ENCODE results near the gene UNC5C. TPM values are rescaled to one million over a fixed set of nuclear protein-coding genes. Genes with fewer than 3 reads are reported as not detected.

UNC5C gene
- total RNA-seq, 1 experiment from 2014 or later = 8.2 TPM

DNA sequence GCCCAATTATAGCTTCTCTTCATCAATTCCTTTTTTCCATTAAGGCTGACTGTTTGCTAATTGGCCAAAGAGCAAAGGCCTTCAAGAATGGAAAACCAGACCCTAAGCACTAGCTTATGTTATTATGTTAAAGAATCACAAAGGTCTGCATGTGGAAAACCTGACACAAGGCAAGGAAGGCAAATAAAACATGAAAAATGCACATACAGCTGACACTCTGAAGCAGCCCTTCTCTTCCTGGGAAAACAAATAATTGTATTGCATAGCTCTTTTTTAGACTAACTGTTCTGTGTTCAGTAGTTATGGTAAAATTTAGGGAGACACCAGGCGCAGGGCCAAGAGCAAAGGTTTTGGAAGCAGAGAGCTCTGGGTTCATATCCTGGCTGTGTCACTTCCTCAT is 223.1 kb downstream of the UNC5C start:
- Histone ChIP-seq H3K9me3 (ENCODE audit: control insufficient read depth, insufficient read depth, low read depth, low read length) (no peaks in the 10 kb centered on the region), H3K27me3 (ENCODE audit: control insufficient read depth, insufficient read depth, low read length) (no peaks in the 10 kb centered on the region), H3K4me3 (ENCODE audit: low read depth in 2 of 2, low read length in 2 of 2) (no peak overlapping the region), H3K36me3 (ENCODE audit: control insufficient read depth, insufficient read depth, low read length) (no peaks in the 10 kb centered on the region), H3K4me1 (ENCODE audit: control insufficient read depth, insufficient read depth, low read length) (no peaks in the 10 kb centered on the region), H3K27ac (ENCODE audit: low read length) (no peak overlapping the region)
- no peak for DNase-seq (ENCODE audit: low read depth, low spot score)
- in situ Hi-C loops (cut with HindIII; ENCODE audit: low pct_unique_long_range_greater_than_20kb, low sequenced_read_pairs) = no loop called here
- ChIA-PET POLR2A (no interaction called here), CTCF (no interaction called here)
- intact Hi-C loops (cut with micrococcal nuclease; ENCODE audit: unreplicated experiment) = no loop called here
- no TSS peak for BruUV-seq (replicated peaks)
- no peak for ATAC-seq
- TF ChIP-seq POLR2AphosphoS5 (IDR thresholded peaks at IDR 0.05; ENCODE audit: low read depth, low read length) = no peak
- no peak for TF ChIP-seq TCF7L2 (IDR thresholded peaks at IDR 0.05; ENCODE audit: low read depth, low read length)
- TF ChIP-seq, protein P1, sequence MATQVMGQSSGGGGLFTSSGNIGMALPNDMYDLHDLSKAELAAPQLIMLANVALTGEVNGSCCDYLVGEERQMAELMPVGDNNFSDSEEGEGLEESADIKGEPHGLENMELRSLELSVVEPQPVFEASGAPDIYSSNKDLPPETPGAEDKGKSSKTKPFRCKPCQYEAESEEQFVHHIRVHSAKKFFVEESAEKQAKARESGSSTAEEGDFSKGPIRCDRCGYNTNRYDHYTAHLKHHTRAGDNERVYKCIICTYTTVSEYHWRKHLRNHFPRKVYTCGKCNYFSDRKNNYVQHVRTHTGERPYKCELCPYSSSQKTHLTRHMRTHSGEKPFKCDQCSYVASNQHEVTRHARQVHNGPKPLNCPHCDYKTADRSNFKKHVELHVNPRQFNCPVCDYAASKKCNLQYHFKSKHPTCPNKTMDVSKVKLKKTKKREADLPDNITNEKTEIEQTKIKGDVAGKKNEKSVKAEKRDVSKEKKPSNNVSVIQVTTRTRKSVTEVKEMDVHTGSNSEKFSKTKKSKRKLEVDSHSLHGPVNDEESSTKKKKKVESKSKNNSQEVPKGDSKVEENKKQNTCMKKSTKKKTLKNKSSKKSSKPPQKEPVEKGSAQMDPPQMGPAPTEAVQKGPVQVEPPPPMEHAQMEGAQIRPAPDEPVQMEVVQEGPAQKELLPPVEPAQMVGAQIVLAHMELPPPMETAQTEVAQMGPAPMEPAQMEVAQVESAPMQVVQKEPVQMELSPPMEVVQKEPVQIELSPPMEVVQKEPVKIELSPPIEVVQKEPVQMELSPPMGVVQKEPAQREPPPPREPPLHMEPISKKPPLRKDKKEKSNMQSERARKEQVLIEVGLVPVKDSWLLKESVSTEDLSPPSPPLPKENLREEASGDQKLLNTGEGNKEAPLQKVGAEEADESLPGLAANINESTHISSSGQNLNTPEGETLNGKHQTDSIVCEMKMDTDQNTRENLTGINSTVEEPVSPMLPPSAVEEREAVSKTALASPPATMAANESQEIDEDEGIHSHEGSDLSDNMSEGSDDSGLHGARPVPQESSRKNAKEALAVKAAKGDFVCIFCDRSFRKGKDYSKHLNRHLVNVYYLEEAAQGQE (IDR thresholded peaks at IDR 0.05; ENCODE audit: insufficient read depth in 1 of 2, low read depth in 2 of 2, low read length in 1 of 2) = no peak

DNA sequence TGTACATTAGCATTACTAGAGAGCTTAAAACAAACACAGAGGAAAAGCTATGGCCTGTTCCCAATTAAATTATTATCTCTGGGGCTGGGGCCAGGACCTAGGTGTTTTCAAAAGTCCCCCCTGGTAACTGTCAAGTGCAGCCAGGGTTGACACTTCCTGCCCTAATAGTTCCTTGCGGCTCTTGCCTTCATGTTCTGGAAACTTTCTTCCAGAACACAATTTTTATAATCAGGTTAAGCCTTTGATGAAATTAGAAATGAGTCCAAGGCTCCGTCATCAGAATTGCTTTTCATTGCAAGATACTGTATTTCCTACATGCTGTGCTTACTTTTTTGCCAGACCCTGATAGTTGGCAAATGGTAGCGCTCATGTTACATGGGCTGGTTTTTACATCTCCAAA is 229.6 kb downstream of the UNC5C start:
- in situ Hi-C loops (cut with HindIII; ENCODE audit: low pct_unique_long_range_greater_than_20kb, low sequenced_read_pairs) (no loop called here), intact Hi-C loops (cut with micrococcal nuclease; ENCODE audit: unreplicated experiment) (no loop called here)
- ChIA-PET CTCF (no interaction called here), POLR2A (no interaction called here)
- Histone ChIP-seq H3K36me3 (ENCODE audit: control insufficient read depth, insufficient read depth, low read length) (no peaks in the 10 kb centered on the region), H3K9me3 (ENCODE audit: control insufficient read depth, insufficient read depth, low read depth, low read length) (no peaks in the 10 kb centered on the region), H3K27ac (ENCODE audit: low read length) (no peak overlapping the region), H3K4me1 (ENCODE audit: control insufficient read depth, insufficient read depth, low read length) (no peaks in the 10 kb centered on the region), H3K4me3 (ENCODE audit: low read depth in 2 of 2, low read length in 2 of 2) (no peak overlapping the region), H3K27me3 (ENCODE audit: control insufficient read depth, insufficient read depth, low read length) (no peaks in the 10 kb centered on the region)
- ATAC-seq = no peak
- TF ChIP-seq, protein P2, sequence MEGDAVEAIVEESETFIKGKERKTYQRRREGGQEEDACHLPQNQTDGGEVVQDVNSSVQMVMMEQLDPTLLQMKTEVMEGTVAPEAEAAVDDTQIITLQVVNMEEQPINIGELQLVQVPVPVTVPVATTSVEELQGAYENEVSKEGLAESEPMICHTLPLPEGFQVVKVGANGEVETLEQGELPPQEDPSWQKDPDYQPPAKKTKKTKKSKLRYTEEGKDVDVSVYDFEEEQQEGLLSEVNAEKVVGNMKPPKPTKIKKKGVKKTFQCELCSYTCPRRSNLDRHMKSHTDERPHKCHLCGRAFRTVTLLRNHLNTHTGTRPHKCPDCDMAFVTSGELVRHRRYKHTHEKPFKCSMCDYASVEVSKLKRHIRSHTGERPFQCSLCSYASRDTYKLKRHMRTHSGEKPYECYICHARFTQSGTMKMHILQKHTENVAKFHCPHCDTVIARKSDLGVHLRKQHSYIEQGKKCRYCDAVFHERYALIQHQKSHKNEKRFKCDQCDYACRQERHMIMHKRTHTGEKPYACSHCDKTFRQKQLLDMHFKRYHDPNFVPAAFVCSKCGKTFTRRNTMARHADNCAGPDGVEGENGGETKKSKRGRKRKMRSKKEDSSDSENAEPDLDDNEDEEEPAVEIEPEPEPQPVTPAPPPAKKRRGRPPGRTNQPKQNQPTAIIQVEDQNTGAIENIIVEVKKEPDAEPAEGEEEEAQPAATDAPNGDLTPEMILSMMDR (IDR thresholded peaks at IDR 0.05) = no peak
- BruUV-seq (replicated peaks) = no TSS peak
- no peak for DNase-seq (ENCODE audit: low read depth, low spot score)

DNA sequence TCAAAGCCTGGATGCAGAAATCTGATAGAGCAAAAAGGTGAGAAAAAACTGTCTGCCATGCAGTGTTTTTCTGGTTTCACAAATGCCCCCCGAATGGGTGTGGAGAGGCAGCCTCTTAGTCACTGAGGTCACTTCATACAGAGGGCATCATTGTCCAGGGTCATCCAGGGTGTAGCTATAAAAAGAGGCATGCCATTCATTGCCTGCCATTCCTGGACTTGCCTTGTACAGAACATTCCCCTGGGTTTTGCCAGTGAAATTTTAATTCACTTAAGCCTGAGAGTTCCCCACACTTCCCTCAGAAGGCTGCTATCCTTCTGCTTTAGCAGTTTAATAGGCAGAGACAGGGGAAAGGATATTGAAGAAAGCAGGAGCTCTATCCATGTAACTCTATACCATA is 230.3 kb downstream of the UNC5C start:
- CTCF ChIA-PET = no interaction called here
- H3K4me1 ChIP-seq (ENCODE audit: control insufficient read depth, insufficient read depth, low read length) = no peaks in the 10 kb centered on the region
- DNase-seq (ENCODE audit: low read depth, low spot score) (no peak), ATAC-seq (no peak)
- intact Hi-C loops (cut with micrococcal nuclease; ENCODE audit: unreplicated experiment) (no loop called here), in situ Hi-C loops (cut with HindIII; ENCODE audit: low pct_unique_long_range_greater_than_20kb, low sequenced_read_pairs) (no loop called here)
- no TSS peak for BruUV-seq (replicated peaks)
- no peak overlapping the region for H3K4me3 ChIP-seq (ENCODE audit: low read depth in 2 of 2, low read length in 2 of 2)
- no peaks in the 10 kb centered on the region for H3K9me3 ChIP-seq (ENCODE audit: control insufficient read depth, insufficient read depth, low read depth, low read length)
- H3K27ac ChIP-seq (ENCODE audit: low read length) = no peak overlapping the region
- POLR2A ChIA-PET = no interaction called here
- H3K27me3 ChIP-seq (ENCODE audit: control insufficient read depth, insufficient read depth, low read length) = no peaks in the 10 kb centered on the region
- TF ChIP-seq, protein P2 (IDR thresholded peaks at IDR 0.05) = no peak
- no peak for TF ChIP-seq SIN3A (IDR thresholded peaks at IDR 0.05; ENCODE audit: borderline replicate concordance, insufficient read depth, low read depth, low read length)
- TF ChIP-seq, protein P1 (IDR thresholded peaks at IDR 0.05; ENCODE audit: insufficient read depth in 1 of 2, low read depth in 2 of 2, low read length in 1 of 2) = no peak
- no peak for TF ChIP-seq TCF7L2 (IDR thresholded peaks at IDR 0.05; ENCODE audit: low read depth, low read length)
- no peak for TF ChIP-seq POLR2AphosphoS5 (IDR thresholded peaks at IDR 0.05; ENCODE audit: low read depth, low read length)
- H3K36me3 ChIP-seq (ENCODE audit: control insufficient read depth, insufficient read depth, low read length) = no peaks in the 10 kb centered on the region

Data from Panc1 (cell line).